GM18508 (cell line): ENCODE data around the gene DNPH1.

Source experiments
- ATAC-seq: cut with Tn5 transposase; IDR thresholded peaks from one replicate; pipeline ENCODE4 v1.9.1; 2021; ENCODE audit warnings: moderate number of reproducible peaks; ENCODE audit not compliant: insufficient read depth, unreplicated experiment

DNPH1 gene

GRCh38 chr6:43219119-43219518 lies 10.2 kb downstream of the DNPH1 start:
- ATAC-seq = no peak

DNA sequence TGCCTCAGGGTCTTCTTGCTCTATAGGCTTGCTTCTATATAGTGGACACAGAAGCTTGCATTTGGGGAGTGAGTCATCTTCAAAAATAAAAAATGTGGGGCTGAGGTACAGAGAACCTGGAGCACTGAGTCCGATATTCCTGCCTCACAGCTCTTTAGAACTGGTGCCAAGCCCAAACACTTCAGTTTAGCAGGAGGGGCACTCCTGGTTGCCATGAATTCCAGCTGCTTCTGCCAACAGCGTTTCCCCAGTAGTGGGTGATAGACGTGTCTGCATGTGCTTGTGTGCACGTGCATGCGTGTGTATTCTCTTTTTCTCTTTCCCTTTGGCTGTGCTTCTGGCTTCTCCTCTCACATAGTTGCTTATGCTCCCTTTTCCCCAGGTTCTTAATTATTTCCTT lies 11.9 kb downstream of the DNPH1 start:
- no peak for ATAC-seq

DNA sequence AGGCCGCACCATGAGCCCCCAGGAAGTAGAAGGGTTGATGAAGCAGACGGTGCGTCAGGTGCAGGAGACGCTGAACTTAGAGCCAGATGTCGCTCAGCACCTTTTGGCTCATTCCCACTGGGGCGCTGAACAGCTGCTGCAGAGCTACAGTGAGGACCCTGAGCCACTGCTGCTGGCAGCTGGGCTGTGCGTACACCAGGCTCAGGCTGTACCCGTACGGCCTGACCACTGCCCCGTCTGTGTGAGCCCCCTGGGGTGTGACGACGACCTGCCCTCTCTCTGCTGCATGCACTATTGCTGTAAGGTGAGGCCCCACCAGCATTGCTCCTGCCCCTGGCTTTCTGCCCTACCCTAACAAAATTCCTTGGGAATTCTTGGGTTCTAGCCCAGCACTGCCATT lies 13.1 kb downstream of the DNPH1 start:
- no peak for ATAC-seq

GRCh38 chr6:43215066-43215465 lies 14.2 kb downstream of the DNPH1 start:
- ATAC-seq = no peak

GRCh38 chr6:43213431-43213830 lies 15.8 kb downstream of the DNPH1 start:
- ATAC-seq = no peak

- ATAC-seq = no peak
Observed at GRCh38 chr6:43211955-43212354, 17.3 kb downstream of the DNPH1 start.

- ATAC-seq = no peak
Observed at GRCh38 chr6:43207286-43207685, 22.0 kb downstream of the DNPH1 start.

DNA sequence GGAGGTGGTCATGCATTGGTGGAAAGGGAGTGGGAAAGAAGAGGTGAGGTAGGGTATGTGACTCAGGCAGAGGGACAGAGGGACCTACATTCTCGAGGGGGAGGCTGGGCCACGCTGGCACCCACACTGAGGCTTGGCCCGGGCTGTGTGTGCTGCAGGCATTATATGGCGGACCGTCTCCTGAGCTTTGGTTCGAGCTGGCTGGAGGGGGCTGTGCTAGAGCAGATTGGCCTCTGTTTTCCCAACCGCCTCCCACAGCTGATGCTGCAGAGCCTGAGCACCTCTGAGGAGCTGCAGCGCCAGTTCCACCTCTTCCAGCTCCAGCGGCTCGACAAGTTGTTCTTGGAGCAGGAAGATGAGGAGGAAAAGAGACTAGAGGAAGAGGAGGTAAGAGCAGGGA lies 23.4 kb downstream of the DNPH1 start:
- no peak for ATAC-seq

DNA sequence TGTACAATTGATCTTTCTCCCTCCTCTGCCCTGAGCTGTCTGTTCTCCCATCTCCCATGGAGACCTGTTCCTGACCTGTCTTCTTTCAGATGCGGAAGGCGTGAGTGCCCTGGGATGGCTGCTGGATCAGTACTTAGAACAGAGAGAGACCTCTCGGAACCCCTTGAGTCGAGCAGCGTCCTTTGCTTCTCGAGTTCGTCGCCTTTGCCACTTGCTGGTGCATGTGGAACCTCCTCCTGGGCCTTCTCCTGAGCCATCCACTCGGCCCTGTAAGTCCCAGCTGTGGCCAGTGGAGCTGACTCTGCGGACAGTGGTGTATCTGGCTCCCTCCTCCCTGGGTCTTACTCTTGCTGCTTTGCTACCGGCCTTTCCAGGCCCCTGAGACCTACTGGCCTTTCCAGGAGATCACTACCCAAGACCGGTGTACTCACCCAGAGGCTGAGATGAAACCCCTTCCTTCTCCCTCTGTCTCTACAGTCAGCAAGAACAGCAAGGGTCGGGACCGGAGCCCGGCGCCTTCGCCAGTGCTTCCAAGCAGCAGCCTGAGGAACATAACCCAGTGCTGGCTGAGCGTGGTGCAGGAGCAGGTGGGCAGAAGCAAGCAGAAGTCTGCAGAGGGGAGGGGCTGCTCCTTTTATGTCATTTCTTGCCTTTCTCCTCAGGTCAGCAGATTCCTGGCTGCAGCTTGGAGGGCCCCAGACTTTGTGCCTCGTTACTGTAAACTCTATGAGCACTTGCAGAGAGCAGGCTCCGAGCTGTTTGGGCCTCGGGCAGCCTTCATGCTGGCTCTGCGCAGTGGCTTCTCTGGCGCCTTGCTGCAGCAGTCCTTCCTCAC lies 24.8 kb downstream of the DNPH1 start:
- ATAC-seq = no peak

DNA sequence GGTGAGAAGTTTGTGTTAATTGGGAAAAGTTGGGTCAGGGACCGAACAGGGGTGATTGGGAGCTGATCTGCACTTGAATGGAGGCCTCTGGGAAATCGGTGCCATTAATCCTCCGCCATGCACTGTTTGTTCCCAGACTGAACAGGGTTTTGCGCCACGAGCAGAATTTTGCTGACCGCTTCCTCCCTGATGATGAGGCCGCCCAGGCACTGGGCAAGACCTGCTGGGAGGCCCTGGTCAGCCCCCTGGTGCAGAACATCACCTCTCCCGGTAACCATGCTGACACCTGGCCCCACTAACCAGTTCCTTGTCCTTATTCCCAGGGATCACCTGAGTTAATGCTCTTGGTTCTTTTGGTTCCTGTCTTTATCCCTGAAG lies 25.6 kb downstream of the DNPH1 start:
- ATAC-seq = no peak

- ATAC-seq = no peak
Observed at GRCh38 chr6:43203029-43203717, 26.1 kb downstream of the DNPH1 start.

- no peak for ATAC-seq
Observed at GRCh38 chr6:43202451-43202850, 26.8 kb downstream of the DNPH1 start.

DNA sequence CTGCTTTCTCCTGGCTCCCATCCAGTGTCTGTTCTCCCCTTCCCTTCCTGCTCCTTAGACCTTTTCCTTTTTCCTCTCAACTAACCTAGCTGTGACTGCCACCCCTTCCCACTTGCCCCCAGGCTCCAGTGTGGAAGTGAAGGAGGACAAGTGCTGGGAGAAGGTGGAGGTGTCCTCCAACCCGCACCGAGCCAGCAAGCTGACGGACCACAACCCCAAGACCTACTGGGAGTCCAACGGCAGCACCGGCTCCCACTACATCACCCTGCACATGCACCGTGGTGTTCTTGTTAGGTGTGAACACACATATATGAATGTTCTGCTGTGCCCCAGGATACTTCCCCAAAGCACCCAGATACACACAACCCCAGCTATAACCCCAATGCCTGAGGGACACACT lies 28.7 kb downstream of the DNPH1 start:
- ATAC-seq = no peak

GRCh38 chr6:43199912-43200311 lies 29.4 kb downstream of the DNPH1 start:
- ATAC-seq = no peak

- ATAC-seq = no peak
Observed at GRCh38 chr6:43196337-43196736, 32.9 kb downstream of the DNPH1 start.

DNA sequence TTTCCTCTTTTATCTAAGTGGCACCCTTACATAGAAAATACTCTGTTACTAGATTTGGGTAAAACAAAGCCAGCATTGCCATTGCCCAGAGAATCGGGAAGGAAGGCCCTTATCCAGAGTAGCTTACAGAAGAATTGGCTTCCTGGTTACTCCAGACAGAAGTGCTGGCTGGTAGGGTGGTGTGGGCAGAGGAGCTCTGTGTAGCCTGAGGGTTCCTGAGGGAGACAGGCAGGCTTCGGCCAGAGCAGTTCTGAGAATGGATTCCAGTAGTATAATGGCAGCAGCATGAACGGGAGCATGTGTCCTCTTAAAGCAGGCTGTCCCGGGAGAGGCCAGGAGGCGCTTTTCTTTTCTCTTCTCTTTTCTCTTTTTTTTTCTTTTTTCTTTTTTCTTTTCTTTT lies 35.4 kb downstream of the DNPH1 start:
- no peak for ATAC-seq

GRCh38 chr6:43192911-43193310 lies 36.4 kb downstream of the DNPH1 start:
- no peak for ATAC-seq

- no peak for ATAC-seq
Observed at GRCh38 chr6:43189776-43190304, 39.4 kb downstream of the DNPH1 start.

DNA sequence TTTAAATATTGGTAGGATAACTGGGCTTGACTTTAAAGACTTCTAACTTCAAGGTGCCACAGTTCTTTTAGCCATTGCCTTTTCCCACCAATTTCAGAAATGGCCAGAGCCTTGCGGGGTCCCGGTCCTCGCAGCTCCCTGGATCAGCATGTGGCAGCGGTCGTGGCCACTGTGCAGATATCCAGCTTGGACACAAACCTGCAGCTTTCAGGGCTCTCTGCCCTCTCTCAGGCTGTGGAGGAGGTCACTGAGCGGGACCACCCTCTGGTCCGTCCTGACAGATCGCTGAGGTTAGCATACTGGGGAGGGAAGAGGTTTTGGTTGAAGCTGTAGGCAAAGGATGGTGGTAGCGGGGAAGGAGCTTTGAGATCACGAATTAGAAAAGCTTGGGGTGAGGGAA lies 40.9 kb downstream of the DNPH1 start:
- no peak for ATAC-seq

GRCh38 chr6:43187821-43188220 lies 41.5 kb downstream of the DNPH1 start:
- ATAC-seq = no peak

DNA sequence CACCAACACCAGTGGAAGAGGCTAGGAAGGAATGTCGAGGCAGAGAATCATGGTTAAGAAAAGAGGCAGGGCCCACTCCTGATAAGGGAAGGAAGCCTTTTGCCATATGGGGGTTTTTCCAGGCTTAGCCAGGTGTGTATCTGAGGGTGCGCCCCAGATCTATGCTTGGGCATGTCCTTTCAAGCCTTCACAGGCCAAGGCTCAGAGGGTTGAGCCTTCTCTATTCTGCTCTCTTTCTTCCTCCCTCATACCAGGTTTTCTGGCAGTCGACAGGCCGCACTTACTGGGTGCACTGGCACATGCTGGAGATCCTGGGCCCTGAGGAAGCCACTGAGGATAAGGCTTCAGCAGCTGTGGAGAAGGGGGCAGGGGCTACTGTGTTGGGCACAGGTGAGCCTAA lies 42.6 kb downstream of the DNPH1 start:
- no peak for ATAC-seq

DNA sequence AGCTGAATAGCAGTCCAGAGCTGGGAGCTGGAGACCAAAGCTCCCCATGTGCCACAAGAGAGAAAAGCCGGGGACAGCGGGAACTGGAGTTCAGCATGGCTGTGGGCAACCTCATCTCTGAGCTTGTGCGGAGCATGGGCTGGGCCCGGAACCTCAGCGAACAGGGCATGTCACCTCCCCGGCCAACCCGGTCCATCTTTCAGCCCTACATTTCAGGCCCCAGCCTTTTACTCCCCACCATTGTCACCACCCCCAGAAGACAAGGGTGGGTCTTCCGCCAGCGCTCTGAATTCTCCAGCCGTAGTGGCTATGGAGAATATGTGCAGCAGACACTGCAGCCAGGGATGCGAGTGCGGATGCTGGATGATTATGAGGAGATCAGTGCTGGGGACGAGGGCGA lies 43.3 kb downstream of the DNPH1 start:
- ATAC-seq = no peak
